Lower lobe of right lung (tissue), 2 donors: ENCODE data around the gene FN1. TPM values are rescaled to one million over a fixed set of nuclear protein-coding genes. Genes with fewer than 3 reads are reported as not detected.

Experiments
- ATAC-seq, 2 donors: fragments of 200-7000 bp; cut with Tn5 transposase; one replicate each; pipeline ENCODE4 v1.9.1; 2020 to 2022; ENCODE audit warnings: mild to moderate bottlenecking in 2 of 2, moderate library complexity in 2 of 2
- DNase-seq: peaks from one replicate; pipeline ENCODE4 v3.0.0-alpha.2; 2020
- H3K27ac ChIP-seq: fragments of 200-600 bp; one replicate; pipeline ENCODE4 v1.8.0; 2022
- H3K27me3 ChIP-seq: fragments of 200-600 bp; one replicate; pipeline ENCODE4 v1.8.0; 2022; ENCODE audit warnings: low read depth
- H3K36me3 ChIP-seq: fragments of 200-600 bp; one replicate; pipeline ENCODE4 v1.8.0; 2022; ENCODE audit warnings: mild to moderate bottlenecking
- H3K4me1 ChIP-seq: fragments of 200-600 bp; one replicate; pipeline ENCODE4 v1.8.0; 2022
- H3K4me3 ChIP-seq: fragments of 200-600 bp; one replicate; pipeline ENCODE4 v1.8.0; 2022; ENCODE audit warnings: mild to moderate bottlenecking
- H3K9me3 ChIP-seq: fragments of 200-600 bp; one replicate; pipeline ENCODE4 v1.8.0; 2022
- CTCF ChIP-seq: fragments of 200-600 bp; IDR thresholded peaks from one replicate; pipeline ENCODE4 v1.8.0; 2022; ENCODE audit warnings: antibody characterized with exemption, mild to moderate bottlenecking
- intact Hi-C: fragments of 100-400 bp; cut with DNase I; formaldehyde crosslinking; loops from one replicate; pipeline ENCODE4 v1.11.0; 2022
- total RNA-seq: library from RNA; stranded (reverse); fragmentation: NEBNext Ultra II Directional; extraction: Animal tissue kit (Norgen Biotek cat#: 25700); gene quantifications from one replicate; pipeline ENCODE4 v1.2.1, GENCODE V29; 2021
- donor health status: DM: no; HTN: yes; CAD: no; lungs with severe emphysema.

Gene FN1
- total RNA-seq, 1 donor from 2014 or later = 1,248 TPM

GRCh38 chr2:215394102-215394805, 41.6 kb downstream of the FN1 start:
- Histone ChIP-seq H3K9me3 (no peaks in the 10 kb centered on the region), H3K4me3 (no peak overlapping the region), H3K36me3 (peaks cover 88% of the 10 kb centered on the region), H3K4me1 (peaks cover 12% of the 10 kb centered on the region), H3K27me3 (no peaks in the 10 kb centered on the region), H3K27ac (no peak overlapping the region)
- no peak for DNase-seq
- TF ChIP-seq CTCF = no peak
- no peak for ATAC-seq
- intact Hi-C loops = no loop called here

- no peak for TF ChIP-seq CTCF
- H3K4me3 ChIP-seq = no peak overlapping the region
Observed at GRCh38 chr2:215392687-215393270, 43.1 kb downstream of the FN1 start.

GRCh38 chr2:215392164-215392563, 43.7 kb downstream of the FN1 start:
- peaks cover 90% of the 10 kb centered on the region for H3K36me3 ChIP-seq
- H3K4me1 ChIP-seq = peaks cover 1% of the 10 kb centered on the region
- no peak for TF ChIP-seq CTCF

More at GRCh38 chr2:215392687-215393270, 43.1 kb downstream of the FN1 start:
- ATAC-seq = no peak
- H3K27ac ChIP-seq = no peak overlapping the region
- H3K4me1 ChIP-seq = peaks cover 7% of the 10 kb centered on the region
- no peak for DNase-seq
- H3K27me3 ChIP-seq = no peaks in the 10 kb centered on the region
- intact Hi-C loops = no loop called here
- no peaks in the 10 kb centered on the region for H3K9me3 ChIP-seq
- H3K36me3 ChIP-seq = peaks cover 90% of the 10 kb centered on the region

GRCh38 chr2:215391531-215391930, 44.3 kb downstream of the FN1 start:
- peaks cover 90% of the 10 kb centered on the region for H3K36me3 ChIP-seq
- H3K27ac ChIP-seq = no peak overlapping the region
- intact Hi-C loops = no loop called here
- no peaks in the 10 kb centered on the region for H3K9me3 ChIP-seq
- no peaks in the 10 kb centered on the region for H3K4me1 ChIP-seq
- no peak overlapping the region for H3K4me3 ChIP-seq
- no peaks in the 10 kb centered on the region for H3K27me3 ChIP-seq
- TF ChIP-seq CTCF = no peak
- DNase-seq = no peak
- ATAC-seq = no peak

More at GRCh38 chr2:215392164-215392563, 43.7 kb downstream of the FN1 start:
- Histone ChIP-seq H3K4me3 (no peak overlapping the region), H3K9me3 (no peaks in the 10 kb centered on the region), H3K27me3 (no peaks in the 10 kb centered on the region), H3K27ac (no peak overlapping the region)
- no peak for DNase-seq
- intact Hi-C loops = no loop called here
- no peak for ATAC-seq

- no peak for ATAC-seq
- intact Hi-C loops = no loop called here
- TF ChIP-seq CTCF = no peak
Observed at GRCh38 chr2:215390550-215390913, 45.3 kb downstream of the FN1 start.

More at GRCh38 chr2:215390550-215390913, 45.3 kb downstream of the FN1 start:
- no peak for DNase-seq
- no peak overlapping the region for H3K4me3 ChIP-seq
- H3K4me1 ChIP-seq = no peaks in the 10 kb centered on the region
- no peaks in the 10 kb centered on the region for H3K27me3 ChIP-seq
- no peaks in the 10 kb centered on the region for H3K9me3 ChIP-seq
- H3K36me3 ChIP-seq = peaks cover 98% of the 10 kb centered on the region
- H3K27ac ChIP-seq = no peak overlapping the region
